Fibroblast of mammary gland (primary cell): ENCODE measurements around the gene MFSD6L.

Experiments
- DNase-seq: peaks from one replicate; pipeline ENCODE4 v3.0.0-alpha.2; 2010; ENCODE audit warnings: low read depth
- H3K4me3 ChIP-seq: 2 replicates; pipeline ENCODE4 v1.5.1; 2011; ENCODE audit warnings: low read depth, mild to moderate bottlenecking, low read length, moderate library complexity; ENCODE audit not compliant: control insufficient read depth
- CTCF ChIP-seq: conservative IDR thresholded peaks from 2 replicates; pipeline ENCODE4 v1.5.1; 2011; ENCODE audit warnings: low read depth, low read length, inconsistent platforms; ENCODE audit not compliant: control insufficient read depth, insufficient read depth

MFSD6L gene

DNA sequence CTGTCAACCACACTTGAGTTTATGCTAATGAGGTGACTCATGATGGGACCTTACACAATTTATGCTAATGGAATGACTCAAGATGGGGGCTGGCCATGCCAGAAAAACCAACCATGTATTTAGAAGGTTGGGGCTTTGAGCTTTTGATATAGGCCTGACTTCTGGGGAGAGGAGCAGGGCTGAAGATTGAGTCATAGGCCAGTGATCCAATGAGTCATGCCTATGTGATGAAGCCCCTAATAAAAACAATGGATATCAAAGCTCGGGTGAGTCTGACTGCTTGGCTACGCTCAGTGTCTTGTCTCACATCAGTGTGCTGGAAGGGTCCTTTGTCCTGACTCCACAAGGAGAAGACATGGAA, 7.3 kb downstream of the MFSD6L start:
- peak; percentile 90 for DNase-seq
- no peak overlapping the region for H3K4me3 ChIP-seq
- TF ChIP-seq CTCF, result no peak

DNA sequence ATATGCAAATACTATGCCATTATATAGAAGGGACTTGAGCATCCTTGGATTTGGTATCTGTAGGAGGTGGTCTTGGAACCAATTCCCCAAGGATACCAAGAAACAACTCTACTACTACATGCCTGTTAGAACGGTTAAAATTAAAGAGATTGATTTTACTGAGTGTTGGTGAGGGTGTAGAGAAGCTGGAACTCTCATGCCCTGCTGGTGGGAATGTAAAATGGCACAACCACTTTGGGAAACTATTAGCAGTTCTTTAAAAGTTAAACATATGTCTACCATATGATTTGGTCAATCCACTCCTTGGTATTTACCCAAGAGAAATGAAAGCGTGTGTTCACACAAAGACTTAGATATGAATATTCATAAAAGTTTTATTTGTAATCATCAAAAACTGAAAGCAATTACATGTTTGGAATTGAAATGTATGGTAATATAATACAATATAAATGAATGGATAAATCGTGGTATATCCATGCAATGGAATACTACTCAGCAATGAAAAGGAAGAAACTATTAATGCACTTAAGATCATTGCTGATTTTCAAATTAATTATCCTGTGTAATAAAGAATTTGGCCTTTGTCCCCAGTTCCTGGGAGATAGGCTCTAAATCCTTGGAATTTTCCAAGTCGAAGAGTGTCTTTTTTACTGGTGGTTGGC, 7.8 kb downstream of the MFSD6L start:
- no peak for TF ChIP-seq CTCF
- H3K4me3 ChIP-seq, result no peak overlapping the region
- no peak for DNase-seq

GRCh38 chr17:8789743-8790142, 9.4 kb downstream of the MFSD6L start:
- no peak for DNase-seq
- H3K4me3 ChIP-seq, result no peak overlapping the region
- TF ChIP-seq CTCF, result no peak

GRCh38 chr17:8788998-8789397, 10.2 kb downstream of the MFSD6L start:
- TF ChIP-seq CTCF, result no peak
- DNase-seq, result no peak

DNA sequence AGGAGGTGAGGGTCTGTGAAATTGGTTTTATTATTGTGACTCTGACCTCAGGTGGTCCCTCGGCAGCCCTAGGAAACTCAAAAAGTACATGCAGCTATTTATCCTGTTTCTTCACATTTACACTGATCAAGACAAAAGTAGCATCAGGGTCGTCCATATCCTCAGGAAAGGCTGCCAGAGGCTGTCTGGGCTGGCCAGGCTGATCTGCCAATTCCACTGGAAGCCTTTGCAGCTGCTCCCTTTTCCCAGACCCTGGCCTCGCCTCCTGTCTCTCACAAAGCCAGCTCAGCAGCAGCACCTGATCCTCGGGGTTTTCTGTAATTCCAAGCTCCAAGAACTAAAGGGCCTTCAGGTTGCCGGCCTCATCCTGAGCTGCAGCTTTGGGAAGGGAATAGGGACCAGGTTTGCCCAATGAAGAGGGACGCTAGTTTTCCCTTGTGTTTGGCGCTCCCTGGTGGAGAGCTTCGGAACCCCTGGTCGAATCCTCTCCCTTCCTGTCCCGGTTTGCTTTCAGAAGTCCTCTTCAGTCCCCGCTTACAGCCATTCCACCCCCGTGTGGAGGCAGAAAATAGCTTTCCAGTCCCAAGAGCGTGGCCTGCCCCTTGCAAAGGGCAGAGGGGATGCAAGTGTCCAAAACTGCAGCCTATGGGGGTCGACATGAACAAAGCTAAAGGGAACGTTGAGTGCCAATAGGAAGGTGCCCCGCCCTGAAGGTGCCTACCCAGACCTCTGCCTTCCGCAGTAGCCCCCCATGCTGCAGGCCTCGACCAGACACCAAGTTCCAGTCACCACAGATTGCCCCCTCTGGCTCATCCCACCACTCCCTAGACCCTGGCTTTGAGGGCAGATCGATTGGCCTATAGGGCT, 13.4 kb downstream of the MFSD6L start:
- H3K4me3 ChIP-seq, result no peak overlapping the region
- peak; percentile 67 for DNase-seq
- TF ChIP-seq CTCF, result peak; percentile 86

More at GRCh38 chr17:8788998-8789397, 10.2 kb downstream of the MFSD6L start:
- H3K4me3 ChIP-seq, result no peak overlapping the region

DNA sequence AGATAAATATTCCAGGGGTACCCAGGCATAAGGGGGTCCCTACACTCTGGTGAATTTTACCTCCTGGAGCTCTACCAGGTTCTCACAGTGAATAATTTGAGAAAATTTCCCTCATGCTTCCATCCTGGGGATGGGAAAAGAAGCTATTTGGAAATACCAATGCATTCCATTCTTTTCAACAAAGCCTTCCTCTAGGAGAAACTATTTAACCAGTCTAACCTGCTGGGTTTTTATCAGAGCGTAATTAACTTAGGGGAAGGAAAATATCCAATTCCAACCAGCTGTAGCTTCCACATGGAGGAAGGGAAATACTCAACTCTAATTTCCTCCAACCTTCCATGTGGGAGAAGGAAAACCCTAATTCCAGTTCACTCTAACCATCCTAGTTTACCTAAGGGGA, 17.0 kb downstream of the MFSD6L start:
- H3K4me3 ChIP-seq, result no peak overlapping the region
- no peak for TF ChIP-seq CTCF
- no peak for DNase-seq
